Activated T-helper 2 cell treated with anti-CD3 and anti-CD28 coated beads, Interferon-gamma antibody, Interleukin-2, Interleukin-4, amounts not matched to agents 10 μg/mL and 5 μg/mL and 100 μg/mL, durations not matched to agents 14 hours and 24 hours and 36 hours (primary cell): ENCODE results near the gene CMTM1. TPM values are rescaled to one million over a fixed set of nuclear protein-coding genes. Genes with fewer than 3 reads are reported as not detected.
"Not testable (repeated sequence)": the region's sequence is repeated elsewhere in the genome, so short reads cannot be mapped to it uniquely, and the experiment has no call there.

Source experiments
- DNase-seq: peaks from one replicate; pipeline ENCODE4 v3.0.0; 2021; ENCODE audit warnings: low spot score
- H3K27ac Mint-ChIP-seq: one replicate; pipeline ENCODE4 v1.8.0; 2021; ENCODE audit warnings: mixed read lengths
- H3K27me3 Mint-ChIP-seq: one replicate; pipeline ENCODE4 v1.8.0; 2021; ENCODE audit warnings: low read depth, mixed read lengths
- H3K36me3 Mint-ChIP-seq: one replicate; pipeline ENCODE4 v1.8.0; 2021; ENCODE audit warnings: low read depth, mixed read lengths
- H3K4me1 Mint-ChIP-seq: one replicate; pipeline ENCODE4 v1.8.0; 2021; ENCODE audit warnings: low read depth, mixed read lengths
- H3K4me3 Mint-ChIP-seq: one replicate; pipeline ENCODE4 v1.8.0; 2021; ENCODE audit warnings: low read depth, mild to moderate bottlenecking, moderate library complexity, mixed read lengths
- H3K9me3 Mint-ChIP-seq: one replicate; pipeline ENCODE4 v1.8.0; 2021; ENCODE audit warnings: mixed read lengths
- intact Hi-C: fragments of 100-400 bp; cut with micrococcal nuclease; formaldehyde crosslinking; loops from one replicate; pipeline ENCODE4 v1.15.1; 2023
- total RNA-seq: library from RNA; stranded (reverse); gene quantifications from 2 replicates; pipeline ENCODE4 v1.2.3, GENCODE V29; 2022

The CMTM1 gene
- total RNA-seq, 1 donor from 2014 or later, result 10.7 TPM

- intact Hi-C loops, result no loop called here
- Mint-ChIP-seq H3K9me3 (no peaks in the 10 kb centered on the region), H3K27ac (peak overlapping the region; percentile 39), H3K4me3 (no peak overlapping the region), H3K27me3 (no peaks in the 10 kb centered on the region), H3K4me1 (peaks cover 45% of the 10 kb centered on the region), H3K36me3 (peaks cover under 1% of the 10 kb centered on the region)
- DNase-seq, result no peak
Measured at GRCh38 chr16:66594739-66595138, 28.5 kb downstream of the CMTM1 start.

- Mint-ChIP-seq H3K27ac (peak overlapping the region; percentile 96), H3K4me1 (peaks cover 39% of the 10 kb centered on the region), H3K36me3 (peaks cover 12% of the 10 kb centered on the region)
- not testable (repeated sequence) for H3K27me3 Mint-ChIP-seq, DNase-seq, H3K4me3 Mint-ChIP-seq, H3K9me3 Mint-ChIP-seq
- intact Hi-C loops, result loop anchor here (2.0 kb wide), 1 partner anchor 44 kb away; the partner anchor contains the start of gene CKLF
Measured at GRCh38 chr16:66596559-66596958, 30.3 kb downstream of the CMTM1 start.

DNA sequence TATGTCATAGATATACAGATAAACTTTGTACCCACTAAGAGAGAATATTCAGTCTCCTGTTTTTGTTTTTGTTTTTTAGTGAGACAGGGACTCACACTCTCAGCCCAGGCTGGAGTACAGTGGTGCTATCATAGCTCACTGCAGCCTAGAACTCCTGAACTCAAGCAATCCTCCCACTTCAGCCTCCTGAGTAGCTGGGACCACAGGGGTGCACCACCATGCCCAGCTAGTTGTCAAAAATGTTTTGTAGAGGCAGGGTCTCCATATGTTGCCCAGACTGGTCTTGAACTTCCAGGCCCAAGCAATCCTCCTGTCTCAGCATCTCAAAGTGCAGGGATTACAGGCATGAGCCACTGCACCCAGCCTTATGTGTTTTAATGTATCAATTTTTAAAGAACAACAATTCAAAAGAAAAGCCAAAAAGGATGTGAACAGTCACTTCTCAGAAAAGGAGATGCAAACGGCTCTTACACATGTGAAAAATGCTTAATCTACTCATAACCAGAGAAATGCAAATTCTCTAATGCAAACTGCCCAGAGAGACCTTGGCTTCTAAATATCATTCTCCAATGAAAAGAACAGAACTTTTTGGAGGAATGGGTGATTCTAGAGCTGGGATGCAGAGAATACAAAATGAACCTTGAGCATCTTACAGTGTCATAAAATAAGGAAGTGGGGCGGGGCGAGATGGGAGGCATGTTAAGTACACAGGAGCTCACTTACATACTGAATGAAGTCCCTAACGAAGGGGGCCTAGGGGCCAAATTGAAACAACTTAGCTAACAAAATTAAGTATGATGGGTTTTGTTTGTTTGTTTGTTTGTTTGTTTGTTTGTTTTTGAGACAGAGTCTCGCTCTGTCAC is 31.0 kb downstream of the CMTM1 start:
- Mint-ChIP-seq H3K4me3 (peak overlapping the region; percentile 55), H3K36me3 (peaks cover 12% of the 10 kb centered on the region), H3K27me3 (no peaks in the 10 kb centered on the region), H3K9me3 (peaks cover 8% of the 10 kb centered on the region), H3K27ac (peak overlapping the region; percentile 96), H3K4me1 (peaks cover 36% of the 10 kb centered on the region)
- intact Hi-C loops, result loop anchor here (2.0 kb wide), 1 partner anchor 44 kb away; the partner anchor contains the start of gene CKLF
- DNase-seq, result no peak

DNA sequence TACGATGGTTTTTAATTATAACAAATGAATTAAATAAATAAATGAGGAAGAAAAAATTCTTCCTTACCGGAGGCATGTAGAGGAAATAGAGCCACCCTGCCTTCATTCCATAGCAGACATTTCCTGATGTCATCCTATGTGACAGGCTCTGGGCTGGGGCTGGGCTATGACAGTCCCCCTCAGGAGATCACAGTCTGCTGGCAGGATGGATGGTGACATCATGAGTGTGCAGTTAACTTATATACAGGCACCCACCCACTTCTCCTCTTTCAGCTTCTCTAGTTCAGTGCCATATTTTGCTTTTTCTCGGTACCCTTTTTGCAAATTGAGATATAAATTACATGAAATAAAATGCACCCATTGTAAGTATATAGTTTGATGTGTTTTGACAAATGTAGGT is 31.9 kb downstream of the CMTM1 start:
- intact Hi-C loops, result no loop called here

GRCh38 chr16:66599726-66600125 is 33.5 kb downstream of the CMTM1 start:
- peaks cover 41% of the 10 kb centered on the region for H3K4me1 Mint-ChIP-seq
- H3K36me3 Mint-ChIP-seq, result peaks cover 12% of the 10 kb centered on the region
- no peaks in the 10 kb centered on the region for H3K27me3 Mint-ChIP-seq

More for the DNA sequence above, 31.9 kb downstream of the CMTM1 start:
- no peak for DNase-seq
- H3K27me3 Mint-ChIP-seq, result no peaks in the 10 kb centered on the region
- H3K27ac Mint-ChIP-seq, result peak overlapping the region; percentile 83
- peak overlapping the region; percentile 30 for H3K4me3 Mint-ChIP-seq
- peaks cover 40% of the 10 kb centered on the region for H3K4me1 Mint-ChIP-seq
- H3K9me3 Mint-ChIP-seq, result peaks cover 8% of the 10 kb centered on the region
- peaks cover 12% of the 10 kb centered on the region for H3K36me3 Mint-ChIP-seq

DNA sequence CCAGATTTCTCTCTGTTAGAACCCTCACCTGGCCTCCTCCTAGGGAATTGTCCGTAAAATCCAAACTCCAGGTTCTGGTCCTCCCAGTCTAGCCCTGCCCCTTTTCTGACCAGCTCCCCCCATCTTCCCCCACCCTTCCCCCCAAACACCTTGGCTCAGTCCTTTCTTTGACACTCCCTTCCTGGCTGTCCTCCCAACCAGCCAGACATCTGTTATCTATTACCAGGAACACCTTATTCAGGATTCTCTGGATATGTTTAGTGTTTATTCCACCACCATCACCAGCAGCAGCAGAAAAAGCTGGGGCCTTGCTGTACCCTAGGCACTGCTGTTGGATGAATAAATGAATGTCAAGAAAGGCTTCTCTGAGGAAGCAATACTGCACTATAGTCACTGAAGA is 34.2 kb downstream of the CMTM1 start:
- Mint-ChIP-seq H3K9me3 (peaks cover 8% of the 10 kb centered on the region), H3K36me3 (peaks cover 12% of the 10 kb centered on the region), H3K4me1 (peaks cover 37% of the 10 kb centered on the region), H3K27me3 (no peaks in the 10 kb centered on the region), H3K4me3 (no peak overlapping the region), H3K27ac (no peak overlapping the region)
- no peak for DNase-seq
- intact Hi-C loops, result no loop called here

More at GRCh38 chr16:66599726-66600125, 33.5 kb downstream of the CMTM1 start:
- H3K27ac Mint-ChIP-seq, result peak overlapping the region; percentile 64
- no peak overlapping the region for H3K4me3 Mint-ChIP-seq
- H3K9me3 Mint-ChIP-seq, result peaks cover 8% of the 10 kb centered on the region
- no peak for DNase-seq
- intact Hi-C loops, result no loop called here

DNA sequence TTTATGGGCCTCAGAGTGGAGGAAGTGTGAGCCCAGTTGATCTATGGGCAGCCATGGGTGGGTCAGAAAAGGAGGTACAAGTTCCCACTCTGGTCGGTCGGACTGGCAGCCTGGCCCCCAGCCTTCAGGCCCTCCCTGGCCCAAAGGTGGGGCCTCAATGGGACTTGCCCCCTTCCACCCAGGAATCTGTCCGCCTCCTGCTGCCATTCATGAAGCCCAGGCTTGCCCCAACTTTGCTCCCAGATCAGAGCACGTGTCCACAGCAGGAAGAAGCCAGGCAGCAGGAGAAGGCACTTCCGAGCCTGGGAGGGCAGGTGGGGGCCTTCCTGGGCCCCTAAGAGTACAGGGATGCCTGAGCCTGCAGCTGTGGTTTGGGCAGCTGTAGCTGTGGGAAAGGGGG is 35.2 kb downstream of the CMTM1 start:
- Mint-ChIP-seq H3K27me3 (no peaks in the 10 kb centered on the region), H3K4me1 (peaks cover 43% of the 10 kb centered on the region), H3K36me3 (peaks cover 15% of the 10 kb centered on the region), H3K9me3 (peaks cover 8% of the 10 kb centered on the region), H3K27ac (no peak overlapping the region), H3K4me3 (no peak overlapping the region)
- intact Hi-C loops, result no loop called here
- DNase-seq, result no peak

DNA sequence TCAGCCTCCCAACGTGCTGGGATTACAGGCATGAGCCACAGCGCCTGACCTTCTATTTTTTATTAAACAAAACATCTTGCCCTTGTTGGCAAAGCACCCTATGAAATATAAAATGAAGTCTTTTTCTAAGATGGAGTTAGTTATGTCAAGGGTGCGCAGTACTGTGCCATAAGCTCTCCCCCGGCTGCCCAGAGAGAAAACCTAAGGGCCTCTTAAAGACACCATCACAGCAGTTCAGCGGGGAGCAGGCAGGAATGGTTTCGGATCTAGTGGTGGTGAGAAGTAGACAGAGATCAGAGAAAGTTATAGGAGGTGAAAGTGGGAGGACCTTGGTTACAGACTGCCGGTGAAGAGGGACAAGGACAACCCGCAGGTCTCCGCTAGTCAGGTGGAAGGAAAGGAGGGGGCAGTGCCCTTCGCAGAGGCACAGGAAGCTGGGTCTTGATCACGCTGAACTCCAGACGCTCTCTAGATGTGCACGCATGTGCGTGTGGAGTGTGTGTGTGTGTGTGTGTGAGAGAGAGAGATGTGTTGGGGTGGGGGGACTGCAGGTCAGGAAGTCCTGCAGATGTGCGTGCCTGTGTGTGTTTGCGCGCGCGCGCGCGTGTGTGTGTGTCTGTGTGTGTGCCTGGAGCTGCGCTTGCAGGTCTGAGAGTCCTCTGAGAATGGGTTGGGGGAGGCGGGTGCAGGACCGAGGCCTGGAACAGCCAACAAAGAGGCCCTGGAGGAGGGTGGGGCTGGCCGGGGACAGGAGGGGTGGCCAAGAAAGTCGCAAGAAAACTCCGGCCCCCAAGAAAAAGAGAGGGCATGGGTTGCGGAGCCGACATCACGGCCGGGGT is 37.5 kb downstream of the CMTM1 start:
- intact Hi-C loops, result loop anchor here (1.0 kb wide), 2 partner anchors 13 to 87 kb away; no protein-coding TSS in a partner anchor
- no peaks in the 10 kb centered on the region for H3K27me3 Mint-ChIP-seq
- peaks cover 41% of the 10 kb centered on the region for H3K4me1 Mint-ChIP-seq
- peaks cover 8% of the 10 kb centered on the region for H3K9me3 Mint-ChIP-seq
- peak overlapping the region; percentile 88 for H3K27ac Mint-ChIP-seq
- peak; percentile 84 for DNase-seq
- peaks cover 35% of the 10 kb centered on the region for H3K36me3 Mint-ChIP-seq
- peak overlapping the region; percentile 86 for H3K4me3 Mint-ChIP-seq

- Mint-ChIP-seq H3K27me3 (no peaks in the 10 kb centered on the region), H3K4me3 (peak within 1 kb of the TSS; percentile 87), H3K9me3 (peaks cover 8% of the 10 kb centered on the region), H3K27ac (peak within 1 kb of the TSS; percentile 88), H3K4me1 (peaks cover 38% of the 10 kb centered on the region), H3K36me3 (peaks cover 42% of the 10 kb centered on the region)
- intact Hi-C loops, result loop anchor here (1.0 to 5.0 kb wide), 6 partner anchors 14 to 268 kb away; partner anchors contain the start of genes CKLF and CMTM4
- peak; percentile 71 for DNase-seq
Measured at GRCh38 chr16:66604376-66605176, 38.3 kb downstream of the CMTM1 start, which contains the start of gene CMTM3. Gene CMTM3 (plus strand): TSS chr16:66604704. CDS start chr16:66604806, 102 bp downstream.

DNA sequence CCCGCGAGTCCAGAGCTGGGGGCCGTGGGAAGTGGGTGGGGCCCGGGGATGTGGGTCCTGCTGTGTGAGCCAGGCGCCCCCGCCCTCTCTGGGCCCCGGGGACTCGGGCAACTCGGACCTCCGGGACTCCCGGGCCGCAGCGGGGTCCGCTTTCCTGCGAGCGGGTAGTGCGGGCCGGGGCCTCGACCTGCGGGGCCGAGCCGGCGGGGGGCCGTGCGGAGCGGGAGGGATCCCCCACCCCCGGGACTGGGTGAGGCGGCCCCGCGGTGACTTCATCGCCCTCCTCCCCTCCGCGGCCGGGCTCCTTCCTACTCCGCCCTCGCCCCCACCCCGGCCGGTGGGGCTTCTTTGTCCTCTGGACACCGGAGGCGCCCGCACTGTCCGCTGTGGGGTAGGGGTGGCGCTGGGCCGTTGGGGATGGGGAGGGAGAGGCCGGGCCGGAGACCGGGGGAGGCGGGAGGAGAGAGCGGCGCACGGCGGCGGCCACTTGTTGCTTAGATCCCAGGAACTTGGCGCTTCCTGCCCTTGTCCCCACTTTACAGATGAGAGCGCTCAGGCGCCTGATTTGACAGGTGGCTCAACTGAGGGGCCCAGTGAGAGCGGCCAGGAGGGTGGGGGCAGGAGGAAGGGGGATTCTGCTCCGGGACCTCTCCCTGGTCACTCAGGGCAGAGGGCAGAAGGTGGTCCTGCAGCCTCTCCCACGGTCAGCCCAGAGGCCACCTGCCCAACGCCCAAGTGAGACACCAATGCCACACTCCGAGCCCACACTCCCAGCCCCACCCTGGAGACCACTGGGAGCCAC is 39.1 kb downstream of the CMTM1 start:
- H3K9me3 Mint-ChIP-seq, result peaks cover 8% of the 10 kb centered on the region
- peak overlapping the region; percentile 87 for H3K4me3 Mint-ChIP-seq
- peaks cover 46% of the 10 kb centered on the region for H3K36me3 Mint-ChIP-seq
- intact Hi-C loops, result loop anchor here (1.0 to 5.0 kb wide), 4 partner anchors 53 to 267 kb away; partner anchors contain the start of genes CKLF and CMTM4
- no peaks in the 10 kb centered on the region for H3K27me3 Mint-ChIP-seq
- peak overlapping the region; percentile 85 for H3K27ac Mint-ChIP-seq
- peaks cover 35% of the 10 kb centered on the region for H3K4me1 Mint-ChIP-seq
- no peak for DNase-seq

DNA sequence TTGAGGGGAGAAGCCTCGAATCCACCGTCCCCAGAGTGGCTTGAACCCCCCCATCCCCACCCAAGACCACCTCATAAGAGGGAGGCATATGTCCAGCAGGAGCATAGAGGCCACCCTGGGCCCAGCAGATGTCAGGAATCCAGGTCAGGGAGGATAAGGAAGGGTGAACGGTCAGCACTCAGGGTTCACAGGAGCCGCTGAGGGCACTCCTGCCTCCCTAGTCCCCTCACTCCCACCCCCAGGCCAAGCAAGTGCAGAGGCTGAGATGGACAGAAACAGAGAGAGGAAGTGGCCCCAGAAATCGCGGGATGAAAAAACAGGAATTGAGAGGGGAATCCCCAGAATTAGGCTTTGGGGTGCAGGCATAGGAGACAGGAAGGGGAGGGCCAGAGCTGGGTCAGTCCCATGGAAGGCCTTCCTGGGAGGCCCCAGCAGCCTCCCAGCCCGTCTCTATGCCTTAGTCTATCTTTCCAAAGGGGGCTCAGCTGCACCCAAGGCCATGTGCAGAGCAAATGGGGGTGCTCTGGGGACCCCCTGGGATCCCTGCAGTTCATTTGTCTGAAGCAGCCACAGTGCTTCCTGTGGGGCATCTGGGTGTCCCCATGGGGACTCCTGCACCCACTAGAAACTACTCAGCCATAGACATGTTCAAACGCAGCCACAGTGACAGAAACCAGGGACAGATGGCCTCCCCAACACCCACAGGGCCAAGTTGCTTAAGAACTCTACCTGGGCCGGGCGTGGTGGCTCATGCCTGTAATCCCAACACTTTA is 39.9 kb downstream of the CMTM1 start:
- peak overlapping the region; percentile 87 for H3K4me3 Mint-ChIP-seq
- DNase-seq, result no peak
- H3K36me3 Mint-ChIP-seq, result peaks cover 45% of the 10 kb centered on the region
- intact Hi-C loops, result loop anchor here (1.0 to 5.0 kb wide), 4 partner anchors 54 to 266 kb away; partner anchors contain the start of genes CKLF and CMTM4
- peaks cover 32% of the 10 kb centered on the region for H3K4me1 Mint-ChIP-seq
- H3K27me3 Mint-ChIP-seq, result no peaks in the 10 kb centered on the region
- H3K27ac Mint-ChIP-seq, result peak overlapping the region; percentile 85
- peaks cover under 1% of the 10 kb centered on the region for H3K9me3 Mint-ChIP-seq
